Coronary artery (tissue), 2 donors: ENCODE data around the gene CCDC136.

ENCODE experiments used
- DNase-seq: peaks from one replicate; pipeline ENCODE4 v3.0.0-alpha.2; 2017; ENCODE audit warnings: low spot score
- H3K27ac ChIP-seq, 2 donors: fragments of 200-600 bp; sonication (generic); one replicate each; pipeline ENCODE4 v1.5.1; 2016 to 2019
- H3K4me3 ChIP-seq: fragments of 200-600 bp; sonication (generic); 2 replicates; pipeline ENCODE4 v1.5.1; 2016; ENCODE audit warnings: mild to moderate bottlenecking, moderate library complexity
- CTCF ChIP-seq: fragments of 200-600 bp; sonication (generic); IDR thresholded peaks from one replicate; pipeline ENCODE4 v1.5.1; 2019; ENCODE audit warnings: antibody characterized with exemption

Gene CCDC136

GRCh38 chr7:128859232-128860157, 67.7 kb downstream of the CCDC136 start:
- TF ChIP-seq CTCF, result no peak
- DNase-seq, result no peak
- H3K27ac ChIP-seq, result peak overlapping the region; percentile 77 to 86
- no peak overlapping the region for H3K4me3 ChIP-seq

GRCh38 chr7:128860158-128861073, 68.6 kb downstream of the CCDC136 start:
- DNase-seq, result no peak
- no peak for TF ChIP-seq CTCF
- H3K27ac ChIP-seq, result peak overlapping the region; percentile 77 to 86
- H3K4me3 ChIP-seq, result no peak overlapping the region

GRCh38 chr7:128861957-128862570, 70.3 kb downstream of the CCDC136 start:
- no peak for TF ChIP-seq CTCF
- no peak for DNase-seq
- Histone ChIP-seq H3K27ac (peak overlapping the region; percentile 29 to 78), H3K4me3 (peak overlapping the region; percentile 89)

GRCh38 chr7:128862571-128863432, 71.0 kb downstream of the CCDC136 start, which contains the start of gene ATP6V1F:
TSS of gene ATP6V1F (plus strand) at chr7:128862856. CDS start at chr7:128862905, 49 bp downstream.
- no peak for TF ChIP-seq CTCF
- peak; percentile 98 for DNase-seq
- Histone ChIP-seq H3K4me3 (peak within 1 kb of the TSS; percentile 89), H3K27ac (peak within 1 kb of the TSS; percentile 78 to 82)

- DNase-seq, result no peak
- Histone ChIP-seq H3K27ac (peak overlapping the region; percentile 78 to 82), H3K4me3 (peak overlapping the region; percentile 89)
- TF ChIP-seq CTCF, result no peak
Observed at GRCh38 chr7:128863433-128863989, 71.7 kb downstream of the CCDC136 start.

- Histone ChIP-seq H3K4me3 (no peak overlapping the region), H3K27ac (no peak overlapping the region)
- TF ChIP-seq CTCF, result no peak
Observed at GRCh38 chr7:128865303-128865702, 73.5 kb downstream of the CCDC136 start.

More at GRCh38 chr7:128865303-128865702, 73.5 kb downstream of the CCDC136 start:
- no peak for DNase-seq
